Inflammatory macrophage treated with lipopolysaccharide for 4 hours (primary cell): Measurements from ENCODE around the gene MYG1.
"Not testable (repeated sequence)": the region's sequence is repeated elsewhere in the genome, so short reads cannot be mapped to it uniquely, and the experiment has no call there.

Experiments
- DNase-seq: peaks from one replicate; pipeline ENCODE4 v3.0.0-alpha.2; 2020

MYG1 gene

GRCh38 chr12:53328043-53328435 lies 28.5 kb downstream of the MYG1 start:
- no peak for DNase-seq

DNA sequence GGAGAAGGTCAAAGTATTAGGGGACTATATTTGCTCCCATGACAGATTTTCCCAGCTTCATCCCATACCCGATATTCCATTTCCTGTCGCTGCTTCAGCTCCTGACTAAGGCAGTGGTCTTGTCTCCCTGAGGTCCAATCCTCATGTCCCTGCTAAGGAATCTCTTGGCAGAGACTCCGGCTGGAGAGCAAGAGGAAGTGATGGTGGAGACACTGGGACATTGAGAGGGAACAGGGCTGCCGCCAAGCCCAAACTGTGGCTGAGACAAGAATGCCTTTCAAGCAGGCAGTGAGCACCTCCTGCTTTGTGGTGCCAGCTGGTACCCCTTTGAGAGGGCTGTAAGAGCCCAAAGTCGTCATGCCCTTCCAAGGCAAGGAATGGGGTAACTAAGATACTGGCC lies 31.2 kb downstream of the MYG1 start:
- DNase-seq, result no peak

GRCh38 chr12:53332339-53332738 lies 32.8 kb downstream of the MYG1 start:
- not testable (repeated sequence) for DNase-seq

DNA sequence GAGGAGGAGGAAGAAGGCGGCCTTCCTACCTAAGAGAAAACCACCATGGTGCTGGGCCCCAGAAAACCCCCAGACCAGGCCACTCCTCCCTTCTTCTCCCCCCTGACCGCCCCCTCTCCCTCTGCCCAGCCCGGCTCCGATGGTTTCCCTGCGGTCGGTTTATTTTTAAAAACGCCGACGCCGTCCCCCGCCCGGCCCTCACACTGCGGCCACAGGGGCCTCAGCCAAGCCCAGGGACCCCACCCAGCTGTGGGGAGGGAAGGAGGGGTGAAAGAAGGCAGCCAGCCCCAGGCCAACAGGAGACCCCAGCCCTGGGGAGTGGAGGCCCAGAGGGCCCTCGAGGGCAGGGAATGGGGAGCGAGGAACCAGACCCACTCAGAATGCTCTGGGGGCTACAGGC lies 33.2 kb downstream of the MYG1 start:
- no peak for DNase-seq

DNA sequence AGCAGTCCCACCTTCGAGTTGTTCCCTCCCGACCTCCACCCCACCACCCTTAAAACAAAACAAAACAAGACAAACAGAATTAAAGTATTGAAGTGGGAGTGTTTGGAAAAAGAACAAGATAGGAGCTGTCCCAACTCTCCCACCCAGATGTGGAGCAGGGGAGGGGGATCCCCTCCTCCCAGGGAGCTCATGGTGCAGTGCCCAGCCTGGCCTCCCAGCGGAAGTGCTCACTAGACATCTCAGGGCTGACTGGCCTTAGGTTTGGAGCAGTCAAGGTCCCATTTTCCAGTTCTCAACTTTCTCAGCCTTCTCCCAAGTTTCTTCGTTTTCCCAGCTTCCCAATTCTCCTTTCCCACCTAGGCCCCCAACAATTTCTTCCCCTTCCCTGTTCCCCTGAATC lies 33.8 kb downstream of the MYG1 start:
- DNase-seq, result no peak

DNA sequence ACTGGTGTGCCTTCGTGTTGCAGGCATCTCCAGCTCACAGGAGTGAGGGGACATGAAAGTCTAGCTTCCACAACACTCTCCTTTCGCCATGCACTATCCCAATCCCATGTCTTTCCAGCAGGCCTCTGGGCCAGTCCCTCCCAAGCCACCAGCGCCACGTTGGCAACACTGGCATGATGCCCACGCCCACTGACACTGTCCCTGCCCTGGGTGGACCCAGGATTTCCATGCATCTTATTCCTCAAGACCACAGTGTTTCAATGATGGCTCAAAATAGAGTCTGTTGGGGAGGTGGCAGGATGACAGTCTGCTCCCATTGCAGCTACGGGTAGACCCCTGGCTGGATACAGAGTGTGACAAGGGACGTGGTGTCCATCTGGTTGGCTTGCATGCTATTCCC lies 34.4 kb downstream of the MYG1 start:
- no peak for DNase-seq

DNA sequence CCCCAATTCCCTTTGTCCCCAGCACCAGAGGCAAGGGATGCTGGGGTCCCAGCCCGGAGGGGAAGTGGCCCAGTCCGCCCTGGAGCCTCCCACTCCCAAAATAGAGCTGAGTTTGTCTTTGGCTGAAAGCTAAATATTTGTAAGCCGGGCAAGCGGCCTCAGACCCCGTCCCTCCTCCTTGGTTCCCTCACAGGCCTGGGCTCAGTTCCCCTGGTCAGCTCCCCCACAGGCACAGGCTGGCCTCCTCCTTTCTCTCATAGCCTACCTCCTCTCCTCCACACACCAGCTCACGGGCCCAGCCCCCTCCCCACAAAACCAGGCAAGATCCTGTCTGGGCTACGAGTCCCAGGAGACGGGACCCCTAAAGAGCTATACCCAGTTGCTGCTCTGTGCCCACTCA lies 35.3 kb downstream of the MYG1 start:
- DNase-seq, result no peak

DNA sequence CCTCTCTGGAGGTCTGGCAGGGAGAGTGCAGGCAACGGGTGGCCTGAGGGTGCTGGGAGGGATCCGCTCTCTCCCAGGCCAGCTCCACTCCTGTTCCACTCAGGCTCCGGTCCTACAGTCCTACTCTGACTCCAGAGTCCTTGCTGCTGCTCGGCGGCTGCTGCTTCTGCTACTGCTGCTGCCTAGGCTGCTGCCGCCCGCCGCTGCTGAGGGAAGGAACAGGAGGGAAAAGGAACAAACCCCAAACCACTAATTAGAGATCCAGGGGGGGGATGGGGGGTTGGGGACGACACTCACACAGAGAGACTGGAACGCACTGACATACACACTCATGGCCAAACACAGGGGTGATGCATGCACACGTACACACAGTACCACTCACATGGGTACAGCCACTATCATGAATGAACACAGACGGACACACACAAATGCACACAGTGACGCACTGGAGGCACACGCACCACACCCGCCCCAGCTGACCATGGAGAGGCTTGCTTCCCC lies 36.7 kb downstream of the MYG1 start, which contains the start of gene SP7:
Gene SP7 (minus strand): TSS at position 174 of the 501 bp plus-strand sequence. CDS start 708 bp downstream, outside the sequence.
- peak; percentile 13 for DNase-seq

- DNase-seq, result no peak
These were observed 38.5 kb downstream of the MYG1 start for GRCh38 chr12:53338017-53338416.

- no peak for DNase-seq
These were observed 39.4 kb downstream of the MYG1 start for GRCh38 chr12:53338916-53339315.

DNA sequence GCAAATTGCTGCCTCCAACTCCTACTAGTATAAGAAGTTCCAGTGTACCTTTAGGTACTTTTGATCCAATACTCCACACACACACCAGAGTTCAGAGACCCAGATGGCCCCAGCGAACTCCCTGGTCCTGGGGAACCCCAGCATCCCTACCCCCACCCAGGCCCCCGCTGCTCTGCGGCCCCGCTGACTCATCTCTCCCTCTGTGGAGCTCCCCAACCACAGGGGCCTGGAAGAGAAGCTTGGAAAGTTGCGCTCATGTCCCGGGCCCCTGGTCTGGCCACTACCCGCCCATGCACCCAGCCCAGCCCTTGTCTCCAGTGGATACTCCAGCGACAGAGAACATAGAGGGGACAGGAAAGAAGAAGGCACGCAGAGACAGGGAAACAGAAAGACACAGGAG lies 40.9 kb downstream of the MYG1 start:
- no peak for DNase-seq

GRCh38 chr12:53343449-53343848 lies 44.0 kb downstream of the MYG1 start:
- no peak for DNase-seq

DNA sequence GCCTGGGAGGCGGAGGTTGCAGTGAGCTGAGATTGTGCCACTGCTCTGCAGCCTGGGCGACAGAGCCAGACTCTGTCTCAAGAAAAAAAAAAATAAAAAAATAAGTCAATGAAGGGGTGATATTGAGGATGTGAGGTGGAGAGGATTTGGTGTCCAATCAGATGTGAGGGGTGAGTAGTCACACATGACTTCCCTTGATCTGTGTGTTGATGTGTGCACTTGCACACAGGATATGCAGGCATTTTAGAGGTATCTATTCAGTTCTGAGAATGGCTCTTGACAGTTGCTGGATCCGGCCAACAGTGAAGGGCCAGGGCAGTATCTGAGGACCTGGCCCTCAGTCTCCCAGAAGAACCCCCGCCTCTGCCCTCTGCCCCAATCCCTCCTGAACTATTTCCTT lies 44.5 kb downstream of the MYG1 start:
- no peak for DNase-seq

DNA sequence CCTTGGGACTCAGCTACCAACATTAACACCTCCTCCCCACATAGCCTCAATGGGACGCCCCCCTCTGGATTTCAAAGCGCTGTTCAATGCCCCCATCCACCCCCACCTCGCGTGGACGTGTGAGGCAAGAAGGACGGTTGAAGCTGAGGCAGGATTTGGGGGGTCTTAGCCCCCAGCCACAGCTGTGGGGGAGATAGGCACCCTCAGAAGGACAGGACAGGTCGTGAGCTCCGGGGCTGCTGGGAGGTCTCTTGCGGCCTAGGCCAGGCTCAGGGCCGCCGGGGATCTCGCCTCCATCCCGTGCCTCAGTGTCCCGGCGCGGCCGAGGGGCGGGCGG lies 45.0 kb downstream of the MYG1 start:
- DNase-seq, result no peak

DNA sequence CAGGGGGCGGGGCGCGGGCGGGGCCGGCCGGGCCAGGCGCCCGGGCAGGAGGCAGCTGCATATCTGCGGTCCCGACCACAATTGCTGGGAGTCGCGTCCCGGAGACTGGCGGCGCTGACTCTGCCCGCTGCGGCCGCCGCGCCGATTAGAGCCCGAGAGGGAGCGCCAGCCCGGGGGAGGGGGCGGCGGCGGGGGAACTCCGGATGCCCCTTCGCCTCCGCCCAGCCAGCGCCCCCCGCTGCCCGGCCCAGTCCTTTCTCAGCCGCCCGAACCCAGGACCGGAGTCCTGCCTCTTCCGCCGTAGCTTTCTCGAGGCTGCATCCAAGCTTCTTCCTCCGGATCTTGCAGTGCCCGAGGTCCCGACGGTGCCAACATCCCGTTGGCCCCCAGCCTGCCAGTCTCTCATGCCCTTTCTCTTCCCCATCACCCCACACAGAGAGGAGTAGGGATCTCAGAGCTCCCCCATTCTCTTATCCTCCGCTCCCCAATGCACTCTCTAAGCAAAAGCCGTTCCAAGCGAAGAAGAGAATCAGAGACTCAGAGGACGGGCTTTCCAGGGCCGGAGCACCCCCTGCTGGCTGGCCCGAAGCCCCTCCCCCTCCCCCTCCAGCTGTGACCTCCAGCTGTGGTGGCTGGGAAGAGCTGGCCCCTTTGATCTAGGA lies 45.5 kb downstream of the MYG1 start:
- DNase-seq, result peak; percentile 66

- no peak for DNase-seq
These were observed 46.1 kb downstream of the MYG1 start for GRCh38 chr12:53345486-53346188.

DNA sequence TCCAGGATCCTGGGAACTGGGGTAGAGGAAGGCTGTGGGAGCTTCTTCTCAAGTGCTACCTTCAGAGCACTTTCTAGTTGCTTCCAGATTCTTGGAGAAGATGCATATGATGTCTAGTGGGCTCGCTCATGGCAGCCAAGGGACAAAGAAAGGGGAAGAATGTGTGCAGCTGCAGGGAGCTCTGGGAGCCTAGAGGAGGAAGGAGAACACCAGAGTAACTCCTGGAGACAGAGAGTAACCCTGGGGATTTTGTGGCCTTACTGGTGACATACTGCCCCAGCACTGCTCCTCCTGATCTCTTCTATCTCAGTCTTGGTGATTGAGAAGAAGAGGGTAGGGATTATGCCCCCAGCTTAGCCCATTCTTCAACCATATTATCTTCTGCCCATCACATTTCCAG lies 47.0 kb downstream of the MYG1 start:
- peak; percentile 47 for DNase-seq

GRCh38 chr12:53347905-53348304 lies 48.4 kb downstream of the MYG1 start:
- no peak for DNase-seq

DNA sequence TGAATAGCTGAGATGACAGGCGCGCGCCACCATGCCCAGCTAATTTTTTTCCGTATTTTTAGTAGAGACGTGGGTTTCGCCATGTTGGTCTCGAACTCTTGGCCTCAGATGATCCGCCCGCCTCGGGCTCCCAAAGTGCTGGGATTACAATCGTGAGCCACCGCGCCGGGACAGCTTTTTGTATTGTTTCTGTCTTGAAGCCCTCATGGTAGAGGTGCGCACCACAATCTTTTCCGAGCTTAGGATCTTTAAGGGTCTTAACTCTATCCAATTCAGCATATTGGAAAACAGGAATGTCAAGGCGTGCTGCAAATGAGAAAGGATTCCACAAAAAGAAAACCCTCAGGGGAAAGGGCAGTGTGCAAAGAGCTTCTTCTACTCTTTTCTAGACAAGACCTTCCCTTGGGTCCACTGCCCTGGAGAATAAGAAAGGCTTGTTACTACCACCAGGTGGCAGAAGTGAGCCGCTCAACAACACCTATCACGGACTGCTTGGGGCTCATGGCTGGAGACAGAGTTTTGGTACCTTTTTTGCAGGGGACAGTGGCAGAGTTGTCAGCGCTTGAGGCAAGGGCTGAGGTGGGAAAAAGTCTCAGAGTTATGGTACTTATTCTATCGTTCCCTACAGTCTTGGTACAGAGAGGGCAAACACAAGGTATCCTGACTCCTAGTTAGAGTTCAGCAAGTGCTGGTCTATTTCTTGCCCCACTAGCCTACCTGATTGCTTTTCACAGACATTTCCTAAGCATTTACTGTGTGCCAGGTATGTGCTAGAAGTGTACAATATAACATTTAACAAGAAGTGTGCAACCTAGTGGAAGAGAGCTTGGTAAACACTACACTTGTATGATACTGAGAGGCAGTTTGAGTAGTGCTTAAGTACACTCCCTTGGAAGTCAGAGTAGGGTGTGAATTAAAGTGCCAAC lies 53.1 kb downstream of the MYG1 start:
- DNase-seq, result peak; percentile 82

GRCh38 chr12:53353257-53353655 lies 53.8 kb downstream of the MYG1 start:
- no peak for DNase-seq

GRCh38 chr12:53355121-53355520 lies 55.6 kb downstream of the MYG1 start:
- DNase-seq, result no peak
